SU-DHL-6 (cell line): ENCODE results near the gene SLF2.
A peak's percentile ranks its signal among the peaks of the same experiment; 100 is the strongest.

ENCODE experiments used
- H2AFZ ChIP-seq: fragments of 200-600 bp; sonication (generic); 2 replicates; pipeline ENCODE4 v1.6.1; 2014; ENCODE audit warnings: low read depth, mild to moderate bottlenecking, moderate library complexity, mixed read lengths, antibody characterized with exemption, low read length; ENCODE audit not compliant: severe bottlenecking
- H3F3A ChIP-seq: fragments of 200-600 bp; shearing (Covaris generic); 2 replicates; pipeline ENCODE4 v1.6.0; 2016; ENCODE audit warnings: antibody characterized with exemption, mild to moderate bottlenecking; ENCODE audit not compliant: insufficient read depth
- H3K27ac ChIP-seq: fragments of 200-600 bp; sonication (generic); 2 replicates; pipeline ENCODE4 v1.5.1; 2016; ENCODE audit warnings: low read depth, mild to moderate bottlenecking, low read length, moderate library complexity, mixed read lengths
- H3K27me3 ChIP-seq: fragments of 200-600 bp; sonication (generic), shearing (Covaris generic); 2 replicates; pipeline ENCODE4 v1.6.0; 2014; ENCODE audit warnings: mild to moderate bottlenecking, low read length
- H3K36me3 ChIP-seq: fragments of 200-600 bp; sonication (generic); 2 replicates; pipeline ENCODE4 v1.6.1; 2014; ENCODE audit warnings: mild to moderate bottlenecking, low read length, mixed read lengths
- H3K4me2 ChIP-seq: fragments of 300-600, 200-600 bp; shearing (Covaris generic), sonication (generic); 2 replicates; pipeline ENCODE4 v1.6.0; 2014; ENCODE audit warnings: low read length, low read depth, mild to moderate bottlenecking; ENCODE audit not compliant: poor library complexity, severe bottlenecking
- H3K4me3 ChIP-seq: fragments of 200-600 bp; sonication (generic); 2 replicates; pipeline ENCODE4 v1.5.1; 2014; ENCODE audit warnings: antibody characterized with exemption, low read length, mild to moderate bottlenecking, mixed read lengths; ENCODE audit not compliant: insufficient read depth, poor library complexity, severe bottlenecking
- H3K79me2 ChIP-seq: fragments of 200-600 bp; sonication (generic); 2 replicates; pipeline ENCODE4 v1.6.1; 2014; ENCODE audit warnings: mild to moderate bottlenecking, low read length, moderate library complexity; ENCODE audit not compliant: insufficient read depth
- H3K9ac ChIP-seq: fragments of 200-600 bp; sonication (generic); 2 replicates; pipeline ENCODE4 v1.7.0; 2014; ENCODE audit warnings: mild to moderate bottlenecking, low read length
- H3K9me2 ChIP-seq: fragments of 200-600 bp; sonication (generic); replicated peaks from 2 replicates; pipeline ENCODE4 v1.6.1; 2014; ENCODE audit warnings: low read length; ENCODE audit not compliant: insufficient read depth
- H3K9me3 ChIP-seq: fragments of 200-600 bp; sonication (generic); 2 replicates; pipeline ENCODE4 v1.6.1; 2014; ENCODE audit warnings: low read length, mixed read lengths; ENCODE audit not compliant: insufficient read depth
- H4K20me1 ChIP-seq: fragments of 200-600 bp; sonication (generic); 2 replicates; pipeline ENCODE4 v1.6.1; 2014; ENCODE audit warnings: low read depth, mild to moderate bottlenecking, antibody characterized with exemption, low read length, moderate library complexity, mixed read lengths
- EZH2phosphoT487 ChIP-seq: fragments of 200-600 bp; sonication (generic), shearing (Covaris generic); conservative IDR thresholded peaks from 2 replicates; pipeline ENCODE4 v1.6.1; 2018; ENCODE audit warnings: mild to moderate bottlenecking, antibody characterized with exemption, low read length, moderate library complexity, mixed read lengths
- TF ChIP-seq, protein P1 (sequence below): fragments of 200-600 bp; sonication (generic); IDR thresholded peaks from one replicate; pipeline ENCODE4 v1.5.1; 2017; ENCODE audit warnings: antibody characterized with exemption, mild to moderate bottlenecking, low read length, moderate library complexity; ENCODE audit not compliant: insufficient read depth, poor library complexity, severe bottlenecking

The SLF2 gene

DNA sequence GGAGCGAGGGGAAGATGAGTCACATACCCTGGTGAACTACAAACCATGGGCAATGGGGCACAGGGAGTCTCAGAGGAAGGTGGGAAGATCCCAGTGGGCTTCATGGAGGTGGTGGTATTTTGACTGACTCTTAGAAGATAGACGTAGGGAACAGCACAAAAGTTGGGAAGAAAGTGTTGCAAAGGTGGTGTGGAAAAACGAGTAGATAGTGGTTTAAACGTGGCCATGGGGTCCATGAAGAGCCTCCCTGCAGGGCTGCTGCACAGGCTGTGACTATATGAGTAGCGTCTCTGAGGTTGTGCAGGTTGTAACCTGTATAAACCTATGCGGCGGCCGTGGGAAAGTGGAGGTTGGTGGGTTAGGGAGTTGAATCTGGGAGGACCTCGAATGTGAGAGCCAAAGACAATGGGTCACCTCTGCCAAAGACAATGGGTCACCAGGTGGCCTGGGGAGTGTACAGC, 100.6 kb downstream of the SLF2 start:
- Histone ChIP-seq H3K9me2 (no peaks in the 10 kb centered on the region), H3K4me3 (no peak overlapping the region), H4K20me1 (no peaks in the 10 kb centered on the region), H3K4me2 (no peak overlapping the region), H3K27me3 (no peaks in the 10 kb centered on the region), H3K9ac (no peak overlapping the region), H2AFZ (no peak overlapping the region), H3F3A (no peaks in the 10 kb centered on the region), H3K79me2 (no peaks in the 10 kb centered on the region), H3K27ac (no peak overlapping the region), H3K9me3 (no peaks in the 10 kb centered on the region), H3K36me3 (no peaks in the 10 kb centered on the region)
- TF ChIP-seq, protein P1, sequence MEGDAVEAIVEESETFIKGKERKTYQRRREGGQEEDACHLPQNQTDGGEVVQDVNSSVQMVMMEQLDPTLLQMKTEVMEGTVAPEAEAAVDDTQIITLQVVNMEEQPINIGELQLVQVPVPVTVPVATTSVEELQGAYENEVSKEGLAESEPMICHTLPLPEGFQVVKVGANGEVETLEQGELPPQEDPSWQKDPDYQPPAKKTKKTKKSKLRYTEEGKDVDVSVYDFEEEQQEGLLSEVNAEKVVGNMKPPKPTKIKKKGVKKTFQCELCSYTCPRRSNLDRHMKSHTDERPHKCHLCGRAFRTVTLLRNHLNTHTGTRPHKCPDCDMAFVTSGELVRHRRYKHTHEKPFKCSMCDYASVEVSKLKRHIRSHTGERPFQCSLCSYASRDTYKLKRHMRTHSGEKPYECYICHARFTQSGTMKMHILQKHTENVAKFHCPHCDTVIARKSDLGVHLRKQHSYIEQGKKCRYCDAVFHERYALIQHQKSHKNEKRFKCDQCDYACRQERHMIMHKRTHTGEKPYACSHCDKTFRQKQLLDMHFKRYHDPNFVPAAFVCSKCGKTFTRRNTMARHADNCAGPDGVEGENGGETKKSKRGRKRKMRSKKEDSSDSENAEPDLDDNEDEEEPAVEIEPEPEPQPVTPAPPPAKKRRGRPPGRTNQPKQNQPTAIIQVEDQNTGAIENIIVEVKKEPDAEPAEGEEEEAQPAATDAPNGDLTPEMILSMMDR = no peak
- TF ChIP-seq EZH2phosphoT487 = no peak

DNA sequence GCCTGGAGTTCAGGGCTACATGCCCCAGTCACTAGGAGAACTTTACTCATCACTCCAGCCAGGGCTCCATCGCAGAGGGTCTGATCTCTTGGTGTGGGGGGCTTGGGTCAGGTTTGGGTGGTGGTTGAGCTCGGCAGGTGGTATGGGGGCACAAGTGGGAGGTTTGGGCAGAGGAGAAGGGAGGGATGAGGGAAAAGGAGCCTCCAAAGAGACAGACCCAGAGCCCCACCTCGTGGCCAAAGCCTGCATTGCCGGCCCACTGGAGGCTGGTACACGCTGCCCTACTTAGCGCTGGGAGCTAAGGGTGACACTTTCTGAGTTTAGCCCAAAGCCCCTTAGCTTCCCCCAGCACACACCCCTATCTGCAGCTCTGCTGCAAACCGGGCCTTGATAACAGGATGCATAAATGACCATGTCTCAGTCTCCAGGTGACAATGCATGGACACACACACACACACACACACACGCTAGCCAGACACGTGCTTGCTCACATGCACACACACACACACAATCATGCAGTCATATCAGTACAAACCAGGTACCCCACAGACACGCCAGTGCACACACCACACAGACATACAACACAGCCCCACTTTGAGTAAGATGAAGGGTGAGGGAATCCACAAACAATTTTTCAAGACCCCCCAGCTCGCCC, 101.6 kb downstream of the SLF2 start:
- Histone ChIP-seq H3K4me2 (no peak overlapping the region), H3K27ac (no peak overlapping the region), H2AFZ (no peak overlapping the region), H3K9me2 (no peaks in the 10 kb centered on the region), H3K27me3 (no peaks in the 10 kb centered on the region), H4K20me1 (no peaks in the 10 kb centered on the region), H3K4me3 (no peak overlapping the region), H3F3A (no peaks in the 10 kb centered on the region), H3K9ac (no peak overlapping the region), H3K9me3 (no peaks in the 10 kb centered on the region), H3K79me2 (no peaks in the 10 kb centered on the region), H3K36me3 (no peaks in the 10 kb centered on the region)
- TF ChIP-seq EZH2phosphoT487 = no peak
- TF ChIP-seq, protein P1 = peak; percentile 73
